ENCODE data around the gene CMTM5. TPM values are rescaled to one million over a fixed set of nuclear protein-coding genes. Genes with fewer than 3 reads are reported as not detected.
A peak's percentile ranks its signal among the peaks of the same experiment; 100 is the strongest.

The CMTM5 gene
- total and polyA plus RNA-seq, 4 donors: 33.9 to 78.2 (median 59.2) TPM

- Histone ChIP-seq H3K4me1 (ENCODE audit: control insufficient read depth, insufficient read depth, low read length) (peaks cover 15% of the 10 kb centered on the region), H3K27me3 (ENCODE audit: control insufficient read depth, insufficient read depth, low read length) (no peaks in the 10 kb centered on the region), H3K36me3 (ENCODE audit: control insufficient read depth, insufficient read depth, low read length) (no peaks in the 10 kb centered on the region), H3K4me3 (ENCODE audit: low read depth, low read length) (no peak overlapping the region), H3K27ac (ENCODE audit: low read depth, low read length) (no peak overlapping the region), H3K9me3 (ENCODE audit: control insufficient read depth, insufficient read depth, low read length) (no peaks in the 10 kb centered on the region)
- no peak for DNase-seq (ENCODE audit: low read depth in 4 of 6, low spot score in 6 of 6)
- 70% methylated on average over 24 of the region's 25 CpGs for WGBS (ENCODE audit: insufficient coverage)
Observed at GRCh38 chr14:23402296-23403138, 25.7 kb downstream of the CMTM5 start.

GRCh38 chr14:23403139-23403438 lies 26.2 kb downstream of the CMTM5 start:
- H3K4me1 ChIP-seq (ENCODE audit: control insufficient read depth, insufficient read depth, low read length): peaks cover 15% of the 10 kb centered on the region
- H3K4me3 ChIP-seq (ENCODE audit: low read depth, low read length): no peak overlapping the region
- H3K27me3 ChIP-seq (ENCODE audit: control insufficient read depth, insufficient read depth, low read length): no peaks in the 10 kb centered on the region
- DNase-seq (ENCODE audit: low read depth in 4 of 6, low spot score in 6 of 6): no peak
- H3K9me3 ChIP-seq (ENCODE audit: control insufficient read depth, insufficient read depth, low read length): no peaks in the 10 kb centered on the region
- H3K36me3 ChIP-seq (ENCODE audit: control insufficient read depth, insufficient read depth, low read length): no peaks in the 10 kb centered on the region
- 72% methylated on average over 7 of the region's 7 CpGs for WGBS (ENCODE audit: insufficient coverage)
- H3K27ac ChIP-seq (ENCODE audit: low read depth, low read length): no peak overlapping the region

- H3K36me3 ChIP-seq (ENCODE audit: control insufficient read depth, insufficient read depth, low read length): no peaks in the 10 kb centered on the region
- no peaks in the 10 kb centered on the region for H3K27me3 ChIP-seq (ENCODE audit: control insufficient read depth, insufficient read depth, low read length)
- no peak overlapping the region for H3K4me3 ChIP-seq (ENCODE audit: low read depth, low read length)
- H3K27ac ChIP-seq (ENCODE audit: low read depth, low read length): no peak overlapping the region
- no peak for DNase-seq (ENCODE audit: low read depth in 4 of 6, low spot score in 6 of 6)
- WGBS (ENCODE audit: insufficient coverage): 79% methylated on average over 3 of the region's 4 CpGs
- no peaks in the 10 kb centered on the region for H3K9me3 ChIP-seq (ENCODE audit: control insufficient read depth, insufficient read depth, low read length)
- peaks cover 15% of the 10 kb centered on the region for H3K4me1 ChIP-seq (ENCODE audit: control insufficient read depth, insufficient read depth, low read length)
Observed at GRCh38 chr14:23403908-23404307, 27.1 kb downstream of the CMTM5 start.

- Histone ChIP-seq H3K4me3 (ENCODE audit: low read depth, low read length) (no peak overlapping the region), H3K27ac (ENCODE audit: low read depth, low read length) (no peak overlapping the region), H3K36me3 (ENCODE audit: control insufficient read depth, insufficient read depth, low read length) (no peaks in the 10 kb centered on the region), H3K9me3 (ENCODE audit: control insufficient read depth, insufficient read depth, low read length) (no peaks in the 10 kb centered on the region), H3K4me1 (ENCODE audit: control insufficient read depth, insufficient read depth, low read length) (peaks cover 15% of the 10 kb centered on the region), H3K27me3 (ENCODE audit: control insufficient read depth, insufficient read depth, low read length) (no peaks in the 10 kb centered on the region)
- 88% methylated on average over 12 of the region's 14 CpGs for WGBS (ENCODE audit: insufficient coverage)
- DNase-seq (ENCODE audit: low read depth in 4 of 6, low spot score in 6 of 6): no peak
Observed at GRCh38 chr14:23404331-23404900, 27.6 kb downstream of the CMTM5 start.

GRCh38 chr14:23405096-23405495 lies 28.2 kb downstream of the CMTM5 start:
- DNase-seq (ENCODE audit: low read depth in 4 of 6, low spot score in 6 of 6): no peak
- no peaks in the 10 kb centered on the region for H3K36me3 ChIP-seq (ENCODE audit: control insufficient read depth, insufficient read depth, low read length)
- H3K27ac ChIP-seq (ENCODE audit: low read depth, low read length): no peak overlapping the region
- WGBS (ENCODE audit: insufficient coverage): 66% methylated on average over 5 of the region's 10 CpGs
- H3K27me3 ChIP-seq (ENCODE audit: control insufficient read depth, insufficient read depth, low read length): no peaks in the 10 kb centered on the region
- no peak overlapping the region for H3K4me3 ChIP-seq (ENCODE audit: low read depth, low read length)
- H3K9me3 ChIP-seq (ENCODE audit: control insufficient read depth, insufficient read depth, low read length): no peaks in the 10 kb centered on the region
- peaks cover 15% of the 10 kb centered on the region for H3K4me1 ChIP-seq (ENCODE audit: control insufficient read depth, insufficient read depth, low read length)

- H3K9me3 ChIP-seq (ENCODE audit: control insufficient read depth, insufficient read depth, low read length): no peaks in the 10 kb centered on the region
- no peaks in the 10 kb centered on the region for H3K27me3 ChIP-seq (ENCODE audit: control insufficient read depth, insufficient read depth, low read length)
- no peak overlapping the region for H3K27ac ChIP-seq (ENCODE audit: low read depth, low read length)
- WGBS (ENCODE audit: insufficient coverage): 90% methylated on average over 12 of the region's 13 CpGs
- H3K4me1 ChIP-seq (ENCODE audit: control insufficient read depth, insufficient read depth, low read length): peaks cover 15% of the 10 kb centered on the region
- no peak for DNase-seq (ENCODE audit: low read depth in 4 of 6, low spot score in 6 of 6)
- no peak overlapping the region for H3K4me3 ChIP-seq (ENCODE audit: low read depth, low read length)
- no peaks in the 10 kb centered on the region for H3K36me3 ChIP-seq (ENCODE audit: control insufficient read depth, insufficient read depth, low read length)
Observed at GRCh38 chr14:23405516-23406025, 28.7 kb downstream of the CMTM5 start.

- Histone ChIP-seq H3K4me3 (ENCODE audit: low read depth, low read length) (no peak overlapping the region), H3K4me1 (ENCODE audit: control insufficient read depth, insufficient read depth, low read length) (peaks cover 15% of the 10 kb centered on the region), H3K27me3 (ENCODE audit: control insufficient read depth, insufficient read depth, low read length) (no peaks in the 10 kb centered on the region), H3K9me3 (ENCODE audit: control insufficient read depth, insufficient read depth, low read length) (no peaks in the 10 kb centered on the region), H3K27ac (ENCODE audit: low read depth, low read length) (no peak overlapping the region), H3K36me3 (ENCODE audit: control insufficient read depth, insufficient read depth, low read length) (no peaks in the 10 kb centered on the region)
- DNase-seq (ENCODE audit: low read depth in 4 of 6, low spot score in 6 of 6): peak in 5 of 6 donors; percentile 13 to 73 (median 29)
- 12% methylated on average over 4 of the region's 4 CpGs for WGBS (ENCODE audit: insufficient coverage)
Observed at GRCh38 chr14:23406244-23406643, 29.4 kb downstream of the CMTM5 start.

GRCh38 chr14:23406725-23407355 lies 30.0 kb downstream of the CMTM5 start:
- no peaks in the 10 kb centered on the region for H3K9me3 ChIP-seq (ENCODE audit: control insufficient read depth, insufficient read depth, low read length)
- no peak overlapping the region for H3K27ac ChIP-seq (ENCODE audit: low read depth, low read length)
- H3K4me3 ChIP-seq (ENCODE audit: low read depth, low read length): no peak overlapping the region
- H3K36me3 ChIP-seq (ENCODE audit: control insufficient read depth, insufficient read depth, low read length): no peaks in the 10 kb centered on the region
- no peaks in the 10 kb centered on the region for H3K27me3 ChIP-seq (ENCODE audit: control insufficient read depth, insufficient read depth, low read length)
- DNase-seq (ENCODE audit: low read depth in 4 of 6, low spot score in 6 of 6): no peak
- 91% methylated on average over 14 of the region's 15 CpGs for WGBS (ENCODE audit: insufficient coverage)
- peaks cover 15% of the 10 kb centered on the region for H3K4me1 ChIP-seq (ENCODE audit: control insufficient read depth, insufficient read depth, low read length)

- Histone ChIP-seq H3K27me3 (ENCODE audit: control insufficient read depth, insufficient read depth, low read length) (no peaks in the 10 kb centered on the region), H3K9me3 (ENCODE audit: control insufficient read depth, insufficient read depth, low read length) (no peaks in the 10 kb centered on the region), H3K27ac (ENCODE audit: low read depth, low read length) (no peak within 1 kb of the TSS), H3K4me1 (ENCODE audit: control insufficient read depth, insufficient read depth, low read length) (peaks cover 15% of the 10 kb centered on the region), H3K36me3 (ENCODE audit: control insufficient read depth, insufficient read depth, low read length) (no peaks in the 10 kb centered on the region), H3K4me3 (ENCODE audit: low read depth, low read length) (no peak within 1 kb of the TSS)
- WGBS (ENCODE audit: insufficient coverage): 83% methylated on average over 15 of the region's 15 CpGs
- no peak for DNase-seq (ENCODE audit: low read depth in 4 of 6, low spot score in 6 of 6)
Observed at GRCh38 chr14:23407516-23408306, 30.9 kb downstream of the CMTM5 start, which contains the start of gene MYH6. Gene MYH6, minus strand, starts transcription at chr14:23408273. Its CDS starts 1,050 bp downstream, at chr14:23407223.
